ENCODE data around the gene ERCC4.

DNA sequence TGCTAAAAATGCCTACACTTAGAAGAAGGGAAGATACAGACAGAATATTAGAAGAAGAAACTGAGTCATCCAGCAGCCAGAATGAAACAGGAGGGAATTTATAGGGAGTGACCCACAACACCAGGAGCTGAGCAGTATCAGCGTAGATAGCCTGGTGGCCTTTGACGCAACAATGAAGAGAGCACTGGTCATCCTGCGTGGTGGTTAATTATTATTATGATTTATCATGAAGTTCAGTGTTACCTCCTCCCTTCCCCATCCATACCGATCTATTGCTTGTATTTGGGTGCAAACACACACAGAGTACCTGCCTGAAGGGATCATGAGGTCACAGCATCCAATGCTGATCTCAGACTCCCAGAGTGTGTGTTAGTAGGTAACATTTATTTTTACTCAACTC lies 38.5 kb downstream of the ERCC4 start:
- no peak for TF ChIP-seq EZH2 (IDR thresholded peaks at IDR 0.05; ENCODE audit: low read length)
- TF ChIP-seq, protein P1, sequence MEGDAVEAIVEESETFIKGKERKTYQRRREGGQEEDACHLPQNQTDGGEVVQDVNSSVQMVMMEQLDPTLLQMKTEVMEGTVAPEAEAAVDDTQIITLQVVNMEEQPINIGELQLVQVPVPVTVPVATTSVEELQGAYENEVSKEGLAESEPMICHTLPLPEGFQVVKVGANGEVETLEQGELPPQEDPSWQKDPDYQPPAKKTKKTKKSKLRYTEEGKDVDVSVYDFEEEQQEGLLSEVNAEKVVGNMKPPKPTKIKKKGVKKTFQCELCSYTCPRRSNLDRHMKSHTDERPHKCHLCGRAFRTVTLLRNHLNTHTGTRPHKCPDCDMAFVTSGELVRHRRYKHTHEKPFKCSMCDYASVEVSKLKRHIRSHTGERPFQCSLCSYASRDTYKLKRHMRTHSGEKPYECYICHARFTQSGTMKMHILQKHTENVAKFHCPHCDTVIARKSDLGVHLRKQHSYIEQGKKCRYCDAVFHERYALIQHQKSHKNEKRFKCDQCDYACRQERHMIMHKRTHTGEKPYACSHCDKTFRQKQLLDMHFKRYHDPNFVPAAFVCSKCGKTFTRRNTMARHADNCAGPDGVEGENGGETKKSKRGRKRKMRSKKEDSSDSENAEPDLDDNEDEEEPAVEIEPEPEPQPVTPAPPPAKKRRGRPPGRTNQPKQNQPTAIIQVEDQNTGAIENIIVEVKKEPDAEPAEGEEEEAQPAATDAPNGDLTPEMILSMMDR (optimal IDR thresholded peaks at IDR 0.05 in 1 of 3, IDR thresholded peaks at IDR 0.05 in 1 of 3, conservative IDR thresholded peaks at IDR 0.05 in 1 of 3; ENCODE audit: extremely low read depth in 1 of 3, insufficient read depth in 2 of 3, low read length in 3 of 3): no peak
